NCI-H2227 (cell line): ENCODE results near the gene ADGRG3.

Experiments used
- DNase-seq: peaks from one replicate; lab custom pipeline; 2025; ENCODE audit not compliant: unreplicated experiment; lab: John Stamatoyannopoulos, UW

ADGRG3 gene

DNA sequence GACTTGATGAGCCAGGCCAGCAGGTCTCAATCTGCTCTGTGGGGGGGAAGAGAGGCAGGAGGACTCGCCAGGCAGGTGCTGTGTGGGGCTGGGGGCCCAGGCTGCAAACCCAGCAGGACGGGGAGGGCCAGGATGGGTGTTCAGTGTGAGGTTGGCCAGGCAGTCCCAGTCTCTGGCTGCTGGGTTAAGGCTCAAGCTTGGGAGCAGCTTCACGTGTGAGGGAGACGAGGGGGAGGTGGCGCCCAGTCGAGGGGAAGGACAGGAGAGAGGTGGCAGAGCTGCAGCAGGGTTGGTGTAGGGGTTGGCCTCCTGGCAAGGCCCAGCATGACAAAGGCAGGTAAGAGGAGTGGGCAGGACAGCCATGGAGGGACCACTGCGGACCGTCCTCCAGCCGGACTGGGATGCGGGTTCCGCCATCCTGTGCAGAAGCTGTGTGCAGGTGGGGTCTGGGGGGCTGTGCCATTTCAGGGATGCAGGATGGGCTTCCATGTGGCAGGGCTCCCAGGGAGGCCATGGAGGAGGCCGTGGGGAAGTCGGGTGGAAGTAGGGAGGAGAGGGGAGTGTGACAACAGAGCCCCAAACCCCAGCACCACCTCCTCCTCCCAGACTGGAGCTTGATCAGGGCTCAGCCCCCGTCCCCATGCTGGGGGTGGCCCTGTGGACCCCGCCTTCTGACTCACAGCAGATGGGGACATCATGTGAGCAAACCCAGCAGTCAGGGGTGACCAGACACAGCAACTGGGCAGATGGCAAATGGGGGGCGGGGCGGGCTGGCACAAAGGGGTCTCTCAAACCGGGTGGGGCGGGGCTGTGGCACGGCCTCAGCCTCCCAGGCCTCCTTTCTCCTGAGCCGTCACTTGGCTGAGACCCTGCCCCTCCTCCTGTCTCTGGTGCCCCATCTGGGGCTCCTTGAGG, 36.9 kb upstream of the ADGRG3 start:
- no peak for DNase-seq

DNA sequence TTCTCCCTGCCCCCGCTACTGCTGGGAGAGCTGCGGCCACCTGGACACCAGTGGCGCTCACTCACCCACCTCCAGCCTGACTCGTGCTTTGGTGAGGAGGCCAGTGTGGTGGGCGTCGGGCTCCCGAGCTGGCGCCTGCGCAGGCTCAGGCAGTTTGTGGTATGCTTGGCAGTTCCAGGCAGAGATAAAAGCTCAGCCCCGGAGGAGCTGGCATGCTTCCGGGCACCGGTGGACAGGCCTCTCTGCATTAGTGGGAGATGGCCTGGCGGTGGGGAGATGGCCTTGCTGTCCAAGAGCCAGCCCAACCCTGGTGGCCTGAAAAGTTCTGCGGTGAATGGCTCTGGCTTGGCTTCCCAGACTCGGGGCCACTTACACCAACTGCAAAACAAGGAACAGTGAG, 35.5 kb upstream of the ADGRG3 start:
- DNase-seq: no peak

DNA sequence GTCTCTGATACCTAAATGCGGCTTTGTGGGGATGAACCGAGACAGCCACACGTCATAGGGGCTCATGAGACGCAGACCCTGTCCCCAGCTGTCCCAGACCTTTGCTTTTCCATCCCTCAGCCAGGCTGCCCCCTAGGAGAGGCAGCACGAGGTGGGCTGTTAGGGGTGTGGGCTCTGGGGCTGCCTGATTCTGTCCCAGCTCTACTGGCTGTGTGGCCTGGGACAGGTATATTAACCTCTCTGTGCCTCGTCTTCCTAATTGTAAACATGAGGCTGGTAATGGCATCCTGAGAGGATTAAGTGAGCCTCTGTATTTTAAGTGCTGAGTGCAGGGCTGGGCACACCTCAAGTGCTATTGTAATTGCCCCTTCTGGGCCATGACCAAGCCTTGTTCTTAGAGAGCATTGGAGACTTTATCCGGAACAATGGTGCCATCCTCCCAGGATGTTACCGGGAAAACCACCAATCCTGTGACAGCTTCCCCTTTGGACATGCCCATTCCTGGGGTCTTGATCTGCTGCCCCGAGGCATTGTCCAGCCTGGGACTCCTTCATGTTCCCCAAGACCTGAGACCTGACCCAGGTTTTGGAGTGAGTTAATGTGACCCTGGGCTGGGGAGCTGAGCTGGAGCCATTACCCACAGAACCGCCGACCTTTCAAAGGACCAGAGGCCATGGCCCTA, 34.6 kb upstream of the ADGRG3 start:
- no peak for DNase-seq

DNA sequence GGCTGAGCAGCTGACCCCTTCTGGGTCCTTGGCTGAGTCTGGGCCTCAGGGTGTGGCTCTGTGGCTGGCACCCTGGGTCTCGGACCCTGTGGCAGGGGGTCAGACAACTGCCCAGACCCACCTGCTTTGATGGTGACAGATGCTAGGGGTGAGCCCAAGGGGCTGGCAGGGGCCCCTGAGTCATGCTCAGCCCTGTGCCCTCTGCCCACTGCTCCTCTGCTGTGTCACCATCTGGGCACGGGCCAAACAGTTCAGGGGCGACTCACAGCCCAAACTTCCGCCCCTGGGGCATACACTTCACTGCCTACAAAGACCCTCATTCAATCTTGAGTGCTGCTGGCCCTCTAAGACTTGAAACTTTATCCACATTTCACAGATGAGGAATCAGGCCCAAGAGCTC, 33.9 kb upstream of the ADGRG3 start:
- no peak for DNase-seq

DNA sequence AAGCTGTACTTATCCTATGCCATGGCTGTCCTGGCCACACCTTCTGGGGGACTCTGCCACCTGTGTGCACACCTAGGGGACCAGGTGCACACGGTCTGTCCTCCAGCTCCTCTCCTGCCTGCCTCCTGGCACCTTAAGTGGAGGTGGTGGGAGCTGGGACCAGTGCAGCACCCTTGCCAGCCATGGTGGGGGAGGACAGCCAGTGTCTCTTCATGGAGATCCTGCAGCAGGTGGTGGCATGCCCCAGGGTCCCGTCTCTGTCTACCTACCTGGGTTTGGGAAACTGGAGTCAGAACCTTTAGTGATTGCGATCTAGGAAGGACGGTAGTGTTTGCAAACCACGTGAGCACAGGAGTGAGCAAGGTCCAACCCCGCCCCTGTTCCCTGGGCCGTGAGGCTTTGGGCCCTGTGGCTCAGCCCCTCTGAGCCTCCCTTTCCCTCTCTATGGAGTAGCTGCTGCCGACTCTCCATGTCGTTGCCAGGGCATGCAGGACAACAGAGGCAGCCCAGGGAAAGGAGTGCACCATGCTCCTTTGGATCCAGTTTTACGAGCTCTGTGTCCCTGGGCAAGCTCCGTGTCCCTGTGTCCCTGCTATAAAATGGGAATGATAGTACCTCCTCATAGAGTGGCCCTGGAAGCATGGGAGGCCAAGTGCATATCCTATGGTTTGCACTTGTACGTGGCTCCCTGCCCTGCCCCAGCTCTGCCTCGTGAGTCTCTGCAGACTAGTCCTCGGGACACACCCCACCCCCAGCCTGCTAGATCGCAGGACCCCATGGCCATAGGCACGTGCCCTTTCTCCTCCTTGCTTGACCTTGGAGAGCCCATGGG, 32.6 kb upstream of the ADGRG3 start:
- DNase-seq: no peak

DNA sequence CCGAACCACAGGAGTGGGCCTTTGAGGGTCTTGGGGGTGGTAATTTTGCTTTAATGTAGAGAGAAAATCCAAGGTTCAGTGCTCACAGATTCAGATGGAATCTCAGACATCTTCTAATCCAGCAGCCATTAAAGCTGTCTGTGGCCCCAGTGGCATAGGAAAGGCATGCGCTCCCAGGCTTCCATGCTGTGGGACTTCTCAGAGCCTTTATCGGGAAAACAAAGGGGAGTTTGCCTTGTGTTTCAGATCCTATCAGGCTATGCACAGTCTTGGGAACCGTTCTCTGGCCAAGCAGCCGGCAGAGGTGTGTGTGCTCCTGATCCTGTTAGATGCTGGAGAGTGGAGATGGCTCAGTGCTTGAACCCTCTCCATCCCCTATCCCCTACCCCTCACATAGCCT, 31.9 kb upstream of the ADGRG3 start:
- DNase-seq: no peak

DNA sequence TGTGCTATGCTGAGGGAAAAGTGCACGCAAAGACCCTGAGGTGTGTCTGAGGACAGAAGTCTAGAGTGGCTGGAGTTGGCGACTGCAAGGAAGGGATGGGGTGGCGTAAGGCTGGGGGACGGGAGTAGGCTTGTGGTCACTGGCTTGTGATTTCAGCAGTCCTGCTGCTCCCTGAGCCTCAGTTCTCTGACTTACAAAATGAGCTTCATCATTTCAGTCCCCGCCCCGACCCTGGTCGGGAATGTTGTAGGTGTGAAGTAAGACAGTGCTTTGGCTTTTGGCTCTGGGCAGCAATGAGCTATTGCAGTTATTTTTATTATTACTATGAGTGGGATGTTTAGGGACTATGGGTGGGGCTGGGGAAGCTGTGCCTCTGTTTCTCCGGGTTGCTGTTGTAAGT, 31.1 kb upstream of the ADGRG3 start:
- no peak for DNase-seq

DNA sequence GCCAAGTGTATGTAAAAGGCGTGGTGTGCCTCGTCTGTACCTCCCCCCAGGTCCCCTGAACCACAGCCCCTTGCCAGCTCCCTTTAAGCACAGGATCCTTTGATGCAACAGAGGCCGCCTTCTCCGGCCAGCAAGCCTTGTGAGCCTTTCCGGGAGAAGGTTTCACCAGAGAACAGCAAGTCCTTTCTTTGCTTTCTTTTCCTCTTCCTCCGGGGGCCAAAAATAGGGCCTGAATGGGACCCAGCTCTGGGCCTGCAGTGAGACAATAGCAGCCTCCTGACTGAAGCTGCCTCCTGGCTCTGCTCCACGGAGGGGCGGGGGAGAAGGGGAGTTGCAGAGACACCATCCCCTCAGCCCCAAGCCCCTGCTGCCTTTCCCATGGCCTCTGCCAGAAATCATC, 30.7 kb upstream of the ADGRG3 start:
- no peak for DNase-seq

DNA sequence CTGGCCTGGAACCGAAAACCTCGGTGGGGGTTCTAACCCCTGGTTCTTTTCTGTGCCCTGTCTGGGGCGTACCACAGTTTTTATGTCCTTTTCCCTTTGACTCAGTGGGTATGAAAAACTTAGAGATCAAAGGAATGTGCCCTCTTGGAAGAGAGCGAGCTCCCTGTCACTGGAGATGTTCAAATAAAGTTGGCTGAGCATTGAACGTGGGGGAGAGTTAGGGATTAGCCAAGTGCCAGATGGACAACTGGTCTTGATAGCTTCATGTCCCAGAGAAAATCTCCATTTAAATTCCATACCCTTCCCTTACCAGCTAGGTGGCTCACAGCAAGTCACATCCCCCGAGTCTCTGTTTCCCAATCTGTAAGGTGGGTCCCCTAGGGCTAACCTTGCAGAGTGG, 30.1 kb upstream of the ADGRG3 start:
- no peak for DNase-seq

DNA sequence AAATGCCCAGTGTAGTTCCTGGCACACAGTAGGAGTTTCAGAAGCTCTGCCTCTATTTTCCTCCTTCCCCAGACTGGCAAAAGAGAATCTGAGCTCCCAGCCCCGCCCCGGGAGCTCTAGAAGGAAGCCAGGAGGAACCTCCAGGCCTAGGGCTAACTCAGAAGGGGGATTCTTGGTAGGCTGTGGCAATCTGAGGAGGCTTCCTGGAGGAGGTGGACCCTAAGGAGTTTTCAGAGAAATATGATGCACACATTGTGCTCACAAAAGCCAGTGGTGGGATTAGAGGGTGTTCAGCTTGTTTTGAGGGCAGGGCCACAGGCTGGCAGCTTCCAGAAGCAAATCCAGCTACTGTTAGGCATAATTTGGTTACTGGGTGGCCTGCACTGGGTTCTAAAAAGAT, 29.7 kb upstream of the ADGRG3 start:
- no peak for DNase-seq

DNA sequence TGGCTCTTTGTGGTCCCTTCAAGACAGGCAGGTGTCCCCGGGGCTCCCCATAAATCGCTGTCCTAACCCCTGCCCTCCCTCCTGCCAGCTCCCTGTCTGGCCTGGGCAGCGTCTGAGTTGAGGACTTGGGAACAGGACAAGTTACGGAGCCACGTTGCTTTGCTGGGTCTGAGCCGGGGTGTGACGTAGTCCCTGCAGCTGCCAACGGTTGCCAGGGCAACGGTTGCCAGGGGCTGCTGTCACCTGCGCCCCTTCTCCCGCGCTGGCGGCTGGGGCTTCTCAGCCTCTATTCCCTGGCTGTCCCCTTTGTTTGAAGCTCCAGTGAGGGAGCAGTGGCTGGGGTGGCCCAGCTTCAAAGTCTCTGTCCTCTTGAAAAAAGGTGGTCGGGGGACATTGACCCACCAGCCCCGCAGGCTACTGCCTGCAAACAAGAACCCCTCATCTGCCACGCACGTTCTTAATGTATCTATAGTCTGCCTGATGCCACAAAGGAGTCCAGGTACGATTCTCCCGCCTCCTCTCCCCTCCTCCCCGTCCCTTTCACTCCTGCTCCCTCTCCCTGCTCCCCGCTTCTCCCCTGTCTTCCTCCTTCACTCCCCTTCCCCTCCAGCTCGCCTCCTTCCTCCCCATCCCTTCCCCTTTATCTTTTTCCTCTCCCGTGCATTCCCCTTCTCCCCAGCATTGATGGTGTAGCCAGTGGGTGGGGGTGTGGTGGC, 28.8 kb upstream of the ADGRG3 start:
- peak; percentile 90 for DNase-seq

DNA sequence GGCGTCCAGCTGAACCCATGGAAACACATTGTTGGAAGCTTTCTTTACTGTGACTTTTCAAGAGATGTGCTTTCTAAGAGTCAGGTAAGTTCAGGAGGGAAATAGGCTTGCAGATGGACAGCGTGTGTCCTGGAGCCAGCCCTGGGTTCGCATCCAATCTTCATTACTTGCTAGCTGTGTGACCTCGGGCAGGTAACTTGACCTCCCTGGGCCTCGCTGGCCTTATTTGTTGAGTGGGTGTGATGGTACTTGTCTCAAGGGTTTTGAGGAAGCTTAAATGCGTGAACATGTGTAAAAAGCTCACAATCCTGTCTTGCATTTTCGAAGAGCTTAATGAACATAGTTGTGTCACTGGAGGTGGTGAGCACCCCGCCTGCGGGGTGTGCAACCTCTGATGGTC, 27.9 kb upstream of the ADGRG3 start:
- no peak for DNase-seq

DNA sequence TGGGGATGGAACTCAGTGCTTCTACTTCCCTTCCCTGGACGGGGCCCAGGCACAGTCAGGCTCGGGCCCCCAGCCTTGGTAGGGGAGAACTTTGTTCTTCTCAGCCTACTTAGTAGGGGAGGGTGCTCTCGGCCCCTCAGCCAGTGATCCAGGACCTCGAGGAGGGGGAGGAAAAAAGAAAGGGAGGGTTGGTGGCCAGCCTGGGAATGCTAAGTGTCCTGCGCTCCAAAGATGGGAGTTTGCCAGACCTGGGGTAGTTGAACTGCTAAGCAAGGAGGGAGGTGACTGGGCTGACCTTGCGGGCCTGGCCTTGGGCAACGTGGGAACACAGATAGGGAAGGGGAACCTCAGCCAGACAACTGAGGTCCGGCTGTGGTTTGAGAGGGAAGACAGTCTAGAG, 27.5 kb upstream of the ADGRG3 start:
- DNase-seq: no peak

DNA sequence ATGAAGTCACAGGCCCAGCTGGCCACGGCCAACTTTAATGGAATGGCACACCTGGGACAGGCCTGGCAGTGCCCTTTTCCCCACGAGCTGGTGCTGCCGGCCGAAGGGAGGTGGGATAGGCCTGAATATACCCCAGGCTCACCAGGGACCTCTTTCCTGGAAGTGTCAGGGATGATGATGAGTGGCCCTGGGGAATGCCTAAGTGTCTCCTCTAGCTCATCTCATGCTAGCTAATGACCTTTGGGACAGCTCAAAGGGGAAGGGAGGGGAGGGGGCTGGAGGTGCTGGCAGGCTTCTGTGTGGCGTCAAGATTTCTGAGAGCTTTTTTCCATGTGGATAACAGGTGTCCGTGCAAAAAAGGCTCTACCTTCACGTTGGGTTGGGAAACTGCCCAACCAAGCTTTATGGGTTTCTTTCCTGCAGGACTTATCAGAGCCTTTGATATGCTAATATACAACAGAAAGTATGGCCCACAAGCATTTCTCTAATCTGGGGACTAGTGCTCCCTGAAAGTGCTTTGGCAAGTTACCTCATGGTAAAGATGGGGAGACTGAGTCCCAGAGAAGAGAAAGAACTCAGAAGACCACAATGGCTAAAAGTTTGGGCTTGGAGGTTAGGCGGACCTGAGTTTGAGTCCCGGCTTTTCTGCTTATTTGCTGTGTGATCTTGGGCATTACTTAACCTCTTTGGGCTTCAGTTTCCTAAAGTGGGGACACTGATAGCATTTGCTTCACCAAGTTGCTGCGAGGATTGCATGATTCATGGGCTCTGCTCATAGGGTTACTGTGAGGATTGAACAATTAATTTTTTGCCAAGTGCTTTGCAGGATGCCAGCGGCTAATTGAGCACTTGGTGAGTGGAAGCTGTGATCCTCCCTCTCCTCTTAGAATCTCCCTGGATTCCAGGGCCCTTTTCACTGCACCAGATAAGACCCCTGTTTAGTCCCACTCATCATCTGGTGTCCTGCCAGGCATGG, 25.7 kb upstream of the ADGRG3 start:
- DNase-seq: no peak

DNA sequence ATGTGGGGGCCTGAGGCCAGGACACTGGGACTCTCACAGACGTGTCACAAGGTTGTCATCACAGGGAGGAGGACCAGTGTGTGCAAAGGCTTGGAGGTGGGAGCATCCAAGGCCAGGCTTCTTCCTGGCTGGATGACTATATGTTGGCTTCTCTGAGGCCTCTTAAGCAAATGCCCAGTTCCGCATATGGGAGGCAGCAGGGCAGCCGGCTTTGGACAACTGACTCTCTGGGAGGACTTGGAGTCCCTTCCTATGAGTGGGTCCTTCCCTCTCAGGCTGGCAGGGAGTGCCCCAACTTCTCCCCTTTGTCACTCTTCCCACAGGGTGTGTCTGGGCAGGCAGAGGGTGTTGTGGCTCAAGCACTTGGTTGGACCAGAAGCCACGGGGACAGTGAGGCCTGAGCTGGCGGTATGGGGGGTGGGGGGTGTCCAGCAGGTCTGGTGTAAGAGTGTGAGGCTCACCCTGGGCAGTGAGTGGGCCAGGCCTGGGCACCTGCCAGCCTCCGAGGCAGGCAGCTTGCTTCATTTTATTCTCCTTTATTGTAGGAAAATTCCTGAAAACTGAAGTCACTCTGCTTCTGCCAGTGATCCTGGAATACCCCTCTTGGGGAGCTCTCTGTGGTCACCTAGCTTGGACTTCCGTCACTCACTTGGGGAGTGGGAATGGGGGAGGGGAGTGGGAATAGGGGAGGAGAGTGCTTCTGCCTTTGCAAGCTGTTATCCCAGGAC, 24.8 kb upstream of the ADGRG3 start:
- no peak for DNase-seq

DNA sequence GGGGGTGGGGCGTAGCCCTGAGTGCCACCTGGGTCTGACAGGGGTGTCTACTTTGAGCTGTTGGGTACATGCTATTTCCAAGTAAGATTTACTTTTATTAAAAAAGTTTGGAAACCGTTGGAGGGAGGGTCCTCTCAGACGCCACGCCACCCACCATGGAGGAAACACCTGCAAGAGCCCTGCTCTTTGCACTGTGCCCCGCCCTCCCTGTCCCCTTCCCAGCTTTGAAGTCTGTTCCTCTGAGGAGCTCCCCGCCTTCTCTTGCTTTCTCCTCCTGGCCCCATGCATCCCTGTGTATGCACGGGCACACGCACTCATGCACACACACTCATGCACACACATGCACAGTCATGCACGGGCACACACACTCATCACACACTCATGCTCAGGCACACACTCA, 24.2 kb upstream of the ADGRG3 start:
- DNase-seq: no peak

DNA sequence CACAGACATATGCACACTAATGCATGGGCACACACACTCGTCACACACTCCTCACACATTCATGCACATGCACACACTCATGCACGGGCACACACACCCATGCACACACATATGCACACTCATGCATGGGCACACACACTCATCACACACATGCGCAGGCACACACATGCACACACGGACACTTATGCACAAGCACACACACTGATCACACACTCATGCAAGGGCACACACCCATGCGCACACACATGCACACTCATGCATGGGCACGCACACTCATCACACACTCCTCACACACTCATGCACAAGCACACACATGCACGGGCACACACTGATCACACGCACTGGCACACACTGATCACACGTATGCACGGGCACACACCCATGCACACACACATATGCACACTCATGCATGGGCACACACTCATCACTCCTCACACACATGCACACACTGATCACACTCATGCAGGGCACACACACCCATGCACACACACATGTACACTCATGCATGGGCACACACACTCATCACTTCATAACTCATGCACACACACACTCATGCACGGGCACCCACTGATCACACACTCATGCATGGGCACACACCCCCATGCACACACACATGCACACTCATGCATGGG, 23.6 kb upstream of the ADGRG3 start:
- DNase-seq: no peak

DNA sequence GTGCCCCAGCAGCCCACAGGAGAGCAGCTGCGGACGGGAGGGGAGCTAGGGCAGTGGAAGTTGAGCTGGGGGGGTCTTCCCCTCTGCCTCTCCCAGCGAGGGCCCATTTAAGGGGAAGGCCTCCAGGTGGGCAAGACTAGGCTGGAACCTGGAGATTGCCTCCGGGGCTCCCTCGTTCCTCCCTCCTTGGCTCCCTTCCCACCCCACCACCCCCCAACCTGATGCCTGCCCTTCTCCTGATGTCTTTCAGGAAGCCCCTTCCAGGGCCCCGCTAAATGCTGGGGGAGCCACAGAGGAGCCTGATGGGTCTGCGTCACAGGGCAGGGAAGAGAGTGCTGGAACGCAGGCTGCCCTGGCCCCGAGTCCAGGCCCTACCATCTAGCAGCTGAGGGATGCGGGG, 22.9 kb upstream of the ADGRG3 start:
- DNase-seq: no peak
